OCI-LY1 (cell line): ENCODE data around the gene TMC5.
"Not testable (repeated sequence)": the region's sequence is repeated elsewhere in the genome, so short reads cannot be mapped to it uniquely, and the experiment has no call there.

Source experiments
- H2AFZ ChIP-seq: fragments of 200-600 bp; sonication (generic), shearing (Covaris generic); 2 replicates; pipeline ENCODE4 v1.6.0; 2014; ENCODE audit warnings: antibody characterized with exemption, mild to moderate bottlenecking, low read length
- H3F3A ChIP-seq: fragments of 200-600 bp; sonication (generic), shearing (Covaris generic); 2 replicates; pipeline ENCODE4 v1.6.0; 2014; ENCODE audit warnings: mild to moderate bottlenecking, antibody characterized with exemption, low read length, moderate library complexity; ENCODE audit not compliant: insufficient read depth
- H3K27ac ChIP-seq: fragments of 200-600 bp; sonication (generic); 2 replicates; pipeline ENCODE4 v1.5.1; 2014; ENCODE audit warnings: low read length, mixed run types, mild to moderate bottlenecking, low read depth; ENCODE audit not compliant: poor library complexity, severe bottlenecking
- H3K27me3 ChIP-seq: fragments of 200-600 bp; sonication (generic); 2 replicates; pipeline ENCODE4 v1.6.0; 2014; ENCODE audit warnings: antibody characterized with exemption, mild to moderate bottlenecking, low read length, moderate library complexity; ENCODE audit not compliant: insufficient read depth
- H3K36me3 ChIP-seq: fragments of 200-600 bp; sonication (generic); 2 replicates; pipeline ENCODE4 v1.6.1; 2014; ENCODE audit warnings: mild to moderate bottlenecking, antibody characterized with exemption, low read length, moderate library complexity, mixed read lengths; ENCODE audit not compliant: insufficient read depth
- H3K4me1 ChIP-seq: fragments of 200-600 bp; sonication (generic); 2 replicates; pipeline ENCODE4 v1.5.1; 2014; ENCODE audit warnings: mild to moderate bottlenecking, low read length, moderate library complexity; ENCODE audit not compliant: insufficient read depth, severe bottlenecking
- H3K4me2 ChIP-seq: fragments of 200-600 bp; sonication (generic), shearing (Covaris generic); 2 replicates; pipeline ENCODE4 v1.6.1; 2014; ENCODE audit warnings: low read length
- H3K4me3 ChIP-seq: fragments of 200-600 bp; sonication (generic); 2 replicates; pipeline ENCODE4 v1.5.1; 2014; ENCODE audit warnings: low read length, low read depth, mild to moderate bottlenecking, mixed read lengths; ENCODE audit not compliant: poor library complexity, severe bottlenecking
- H3K79me2 ChIP-seq: fragments of 200-600 bp; shearing (Covaris generic); 2 replicates; pipeline ENCODE4 v1.6.1; 2016; ENCODE audit warnings: mixed run types, low read length, mixed read lengths; ENCODE audit not compliant: insufficient read depth
- H3K9ac ChIP-seq: fragments of 200-600 bp; sonication (generic), shearing (Covaris generic); 2 replicates; pipeline ENCODE4 v1.6.1; 2014; ENCODE audit warnings: mild to moderate bottlenecking, low read length, mixed read lengths
- H3K9me2 ChIP-seq: fragments of 200-600 bp; sonication (generic), shearing (Covaris generic); 2 replicates; pipeline ENCODE4 v1.6.1; 2014; ENCODE audit warnings: low read depth, mild to moderate bottlenecking, low read length, mixed read lengths
- H3K9me3 ChIP-seq: fragments of 200-600 bp; shearing (Covaris generic); 2 replicates; pipeline ENCODE4 v1.6.1; 2014; ENCODE audit warnings: low read length, mixed read lengths
- H4K20me1 ChIP-seq: fragments of 200-600 bp; sonication (generic), shearing (Covaris generic); 2 replicates; pipeline ENCODE4 v1.6.0; 2016; ENCODE audit warnings: mild to moderate bottlenecking, low read length; ENCODE audit not compliant: insufficient read depth
- CTCF ChIP-seq: fragments of 200-600 bp; sonication (generic), shearing (Covaris generic); IDR thresholded peaks from 2 replicates; pipeline ENCODE4 v1.5.1; 2017; ENCODE audit warnings: mild to moderate bottlenecking, antibody characterized with exemption, low read length, moderate library complexity, mixed read lengths
- EZH2 ChIP-seq: fragments of 200-600 bp; sonication (generic), shearing (Covaris generic); IDR thresholded peaks from 2 replicates; pipeline ENCODE4 v1.8.0; 2017; ENCODE audit warnings: borderline replicate concordance, mixed run types, mild to moderate bottlenecking, antibody characterized with exemption, low read length, moderate library complexity, mixed read lengths

Gene TMC5

GRCh38 chr16:19382887-19383816 lies 34.5 kb upstream of the TMC5 start:
- H3K27ac ChIP-seq = no peak overlapping the region
- H3K27me3 ChIP-seq = no peaks in the 10 kb centered on the region
- no peaks in the 10 kb centered on the region for H3K79me2 ChIP-seq
- H3K9me3 ChIP-seq = no peaks in the 10 kb centered on the region
- H3F3A ChIP-seq = no peaks in the 10 kb centered on the region
- H3K9ac ChIP-seq = no peak overlapping the region
- no peaks in the 10 kb centered on the region for H3K9me2 ChIP-seq
- no peak for TF ChIP-seq EZH2
- no peaks in the 10 kb centered on the region for H3K4me1 ChIP-seq
- H3K4me2 ChIP-seq = no peak overlapping the region
- H3K4me3 ChIP-seq = no peak overlapping the region
- H4K20me1 ChIP-seq = no peaks in the 10 kb centered on the region
- H2AFZ ChIP-seq = no peak overlapping the region
- H3K36me3 ChIP-seq = no peaks in the 10 kb centered on the region

GRCh38 chr16:19384656-19385055 lies 33.0 kb upstream of the TMC5 start:
- TF ChIP-seq CTCF (no peak), EZH2 (no peak)
- H3K4me1 ChIP-seq = no peaks in the 10 kb centered on the region
- no peak overlapping the region for H3K4me2 ChIP-seq
- H4K20me1 ChIP-seq = no peaks in the 10 kb centered on the region
- no peak overlapping the region for H3K27ac ChIP-seq
- no peak overlapping the region for H2AFZ ChIP-seq
- no peak overlapping the region for H3K9ac ChIP-seq
- H3K27me3 ChIP-seq = no peaks in the 10 kb centered on the region
- H3K36me3 ChIP-seq = no peaks in the 10 kb centered on the region
- H3F3A ChIP-seq = no peaks in the 10 kb centered on the region
- no peak overlapping the region for H3K4me3 ChIP-seq
- no peaks in the 10 kb centered on the region for H3K9me3 ChIP-seq
- H3K9me2 ChIP-seq = no peaks in the 10 kb centered on the region
- no peaks in the 10 kb centered on the region for H3K79me2 ChIP-seq

GRCh38 chr16:19386525-19386924 lies 31.2 kb upstream of the TMC5 start:
- H3K4me2 ChIP-seq = no peak overlapping the region
- H3F3A ChIP-seq = no peaks in the 10 kb centered on the region
- no peaks in the 10 kb centered on the region for H3K4me1 ChIP-seq
- H3K9ac ChIP-seq = no peak overlapping the region
- no peaks in the 10 kb centered on the region for H3K79me2 ChIP-seq
- no peaks in the 10 kb centered on the region for H4K20me1 ChIP-seq
- no peaks in the 10 kb centered on the region for H3K9me2 ChIP-seq
- H3K27me3 ChIP-seq = no peaks in the 10 kb centered on the region
- H3K36me3 ChIP-seq = no peaks in the 10 kb centered on the region
- no peak overlapping the region for H3K27ac ChIP-seq
- H3K4me3 ChIP-seq = no peak overlapping the region
- H2AFZ ChIP-seq = no peak overlapping the region
- TF ChIP-seq EZH2 = no peak
- H3K9me3 ChIP-seq = no peaks in the 10 kb centered on the region

GRCh38 chr16:19389246-19389645 lies 28.4 kb upstream of the TMC5 start:
- no peaks in the 10 kb centered on the region for H3K9me3 ChIP-seq
- H3K4me3 ChIP-seq = no peak overlapping the region
- no peak overlapping the region for H3K27ac ChIP-seq
- no peak overlapping the region for H3K4me2 ChIP-seq
- no peaks in the 10 kb centered on the region; the same call in 1 of the 2 replicates for H3K27me3 ChIP-seq
- no peaks in the 10 kb centered on the region for H3K36me3 ChIP-seq
- no peaks in the 10 kb centered on the region for H3F3A ChIP-seq
- H3K9me2 ChIP-seq = no peaks in the 10 kb centered on the region
- no peaks in the 10 kb centered on the region for H3K79me2 ChIP-seq
- H4K20me1 ChIP-seq = no peaks in the 10 kb centered on the region
- H3K4me1 ChIP-seq = no peaks in the 10 kb centered on the region
- H3K9ac ChIP-seq = no peak overlapping the region
- no peak overlapping the region for H2AFZ ChIP-seq
- no peak for TF ChIP-seq EZH2
- peak; percentile 67 for TF ChIP-seq CTCF

GRCh38 chr16:19391185-19391776 lies 26.4 kb upstream of the TMC5 start:
- H3K9ac ChIP-seq, H4K20me1 ChIP-seq, H3F3A ChIP-seq, H3K27ac ChIP-seq, H3K4me3 ChIP-seq, H2AFZ ChIP-seq, H3K79me2 ChIP-seq, H3K36me3 ChIP-seq, H3K4me1 ChIP-seq, H3K9me2 ChIP-seq, H3K4me2 ChIP-seq, H3K27me3 ChIP-seq, H3K9me3 ChIP-seq: not testable (repeated sequence)
